ENCODE results near the gene AUH.

Gene AUH

GRCh38 chr9:91303741-91304415 is 57.8 kb downstream of the AUH start:
- no peak for TF ChIP-seq HDGF (IDR thresholded peaks at IDR 0.05; ENCODE audit: borderline replicate concordance)
- no peak for TF ChIP-seq SP1 (IDR thresholded peaks at IDR 0.05)
- no peak for TF ChIP-seq ELF4 (IDR thresholded peaks at IDR 0.05)
- TF ChIP-seq LEF1 (IDR thresholded peaks at IDR 0.05; ENCODE audit: borderline replicate concordance): no peak
- TF ChIP-seq FOXM1 (IDR thresholded peaks at IDR 0.05; ENCODE audit: borderline replicate concordance): no peak
- no peak for TF ChIP-seq TARDBP (IDR thresholded peaks at IDR 0.05)
- TF ChIP-seq NFRKB (IDR thresholded peaks at IDR 0.05): no peak
- no peak for TF ChIP-seq ZNF384 (IDR thresholded peaks at IDR 0.05)
- no peak for TF ChIP-seq PKNOX1 (IDR thresholded peaks at IDR 0.05)
- TF ChIP-seq CTBP1 (IDR thresholded peaks at IDR 0.05; ENCODE audit: borderline replicate concordance): no peak
- no peak for TF ChIP-seq FOXA1 (IDR thresholded peaks at IDR 0.05)
- TF ChIP-seq L3MBTL2 (conservative IDR thresholded peaks at IDR 0.05): no peak
- TF ChIP-seq BHLHE40 (IDR thresholded peaks at IDR 0.05; ENCODE audit: borderline replicate concordance): no peak
- TF ChIP-seq FOXK2 (IDR thresholded peaks at IDR 0.05): no peak
- TF ChIP-seq SUZ12 (IDR thresholded peaks at IDR 0.05): no peak
- TF ChIP-seq ARNT (IDR thresholded peaks at IDR 0.05): no peak
- no peak for DNase-seq (ENCODE audit: extremely low spot score)
- ChIA-PET POLR2A (no interaction called here), CTCF (no interaction called here)

GRCh38 chr9:91302831-91303230 is 58.9 kb downstream of the AUH start:
- CTCF ChIA-PET: no interaction called here
- no peak for DNase-seq (ENCODE audit: extremely low spot score)
- POLR2A ChIA-PET: no interaction called here
- TF ChIP-seq SP1 (IDR thresholded peaks at IDR 0.05) (no peak), L3MBTL2 (conservative IDR thresholded peaks at IDR 0.05) (no peak), BHLHE40 (IDR thresholded peaks at IDR 0.05; ENCODE audit: borderline replicate concordance) (no peak), PKNOX1 (IDR thresholded peaks at IDR 0.05) (no peak), ELF4 (IDR thresholded peaks at IDR 0.05) (no peak), NFRKB (IDR thresholded peaks at IDR 0.05) (no peak), TARDBP (IDR thresholded peaks at IDR 0.05) (no peak), ARNT (IDR thresholded peaks at IDR 0.05) (no peak), SUZ12 (IDR thresholded peaks at IDR 0.05) (no peak), FOXM1 (IDR thresholded peaks at IDR 0.05; ENCODE audit: borderline replicate concordance) (no peak)

GRCh38 chr9:91301161-91301560 is 60.6 kb downstream of the AUH start:
- DNase-seq (ENCODE audit: extremely low spot score): no peak
- POLR2A ChIA-PET: no interaction called here
- no peak for TF ChIP-seq LEF1 (IDR thresholded peaks at IDR 0.05; ENCODE audit: borderline replicate concordance)
- TF ChIP-seq FOXK2 (IDR thresholded peaks at IDR 0.05): no peak
- no peak for TF ChIP-seq SUZ12 (IDR thresholded peaks at IDR 0.05)
- no peak for TF ChIP-seq ELF4 (IDR thresholded peaks at IDR 0.05)
- TF ChIP-seq ZNF384 (IDR thresholded peaks at IDR 0.05): no peak
- no peak for TF ChIP-seq ARNT (IDR thresholded peaks at IDR 0.05)
- no peak for TF ChIP-seq FOXA1 (IDR thresholded peaks at IDR 0.05)
- no peak for TF ChIP-seq L3MBTL2 (conservative IDR thresholded peaks at IDR 0.05)
- no peak for TF ChIP-seq NFRKB (IDR thresholded peaks at IDR 0.05)
- no peak for TF ChIP-seq TARDBP (IDR thresholded peaks at IDR 0.05)
- TF ChIP-seq FOXM1 (IDR thresholded peaks at IDR 0.05; ENCODE audit: borderline replicate concordance): no peak
- TF ChIP-seq PKNOX1 (IDR thresholded peaks at IDR 0.05): no peak
- no peak for TF ChIP-seq CTBP1 (IDR thresholded peaks at IDR 0.05; ENCODE audit: borderline replicate concordance)
- no peak for TF ChIP-seq HDGF (IDR thresholded peaks at IDR 0.05; ENCODE audit: borderline replicate concordance)
- TF ChIP-seq SP1 (IDR thresholded peaks at IDR 0.05): no peak
- TF ChIP-seq BHLHE40 (IDR thresholded peaks at IDR 0.05; ENCODE audit: borderline replicate concordance): no peak
- CTCF ChIA-PET: no interaction called here

GRCh38 chr9:91298311-91298710 is 63.4 kb downstream of the AUH start:
- TF ChIP-seq ARNT (IDR thresholded peaks at IDR 0.05) (no peak), FOXM1 (IDR thresholded peaks at IDR 0.05; ENCODE audit: borderline replicate concordance) (no peak), HDGF (IDR thresholded peaks at IDR 0.05; ENCODE audit: borderline replicate concordance) (no peak), PKNOX1 (IDR thresholded peaks at IDR 0.05) (no peak), CTBP1 (IDR thresholded peaks at IDR 0.05; ENCODE audit: borderline replicate concordance) (no peak), L3MBTL2 (conservative IDR thresholded peaks at IDR 0.05) (no peak), ELF4 (IDR thresholded peaks at IDR 0.05) (no peak), NFRKB (IDR thresholded peaks at IDR 0.05) (no peak), LEF1 (IDR thresholded peaks at IDR 0.05; ENCODE audit: borderline replicate concordance) (no peak), TARDBP (IDR thresholded peaks at IDR 0.05) (no peak), FOXA1 (IDR thresholded peaks at IDR 0.05) (no peak), ZNF384 (IDR thresholded peaks at IDR 0.05) (no peak), BHLHE40 (IDR thresholded peaks at IDR 0.05; ENCODE audit: borderline replicate concordance) (no peak), SUZ12 (IDR thresholded peaks at IDR 0.05) (no peak), SP1 (IDR thresholded peaks at IDR 0.05) (no peak), FOXK2 (IDR thresholded peaks at IDR 0.05) (no peak)

GRCh38 chr9:91297306-91297705 is 64.4 kb downstream of the AUH start:
- CTCF ChIA-PET: no interaction called here
- TF ChIP-seq CTBP1 (IDR thresholded peaks at IDR 0.05; ENCODE audit: borderline replicate concordance): no peak
- no peak for DNase-seq (ENCODE audit: extremely low spot score)
- POLR2A ChIA-PET: no interaction called here

More at GRCh38 chr9:91298311-91298710, 63.4 kb downstream of the AUH start:
- ChIA-PET CTCF (no interaction called here), POLR2A (no interaction called here)
- DNase-seq (ENCODE audit: extremely low spot score): no peak

Data from HEK293T (cell line).